Sigmoid colon (tissue), 7 donors: Measurements from ENCODE around the gene PELI1. TPM values are rescaled to one million over a fixed set of nuclear protein-coding genes. Genes with fewer than 3 reads are reported as not detected.

ENCODE experiments used
- DNase-seq: peaks from one replicate; pipeline ENCODE4 v3.0.0-alpha.2; 2019
- H3K27ac ChIP-seq, 4 donors: fragments of 200-600 bp; sonication (generic); one replicate each; pipeline ENCODE4 v1.5.1; 2016 to 2019; ENCODE audit warnings: mild to moderate bottlenecking in 1 of 4
- H3K27me3 ChIP-seq, 3 donors: fragments of 200-600 bp; sonication (generic); one replicate each; pipeline ENCODE4 v1.5.1; 2019; ENCODE audit warnings: mild to moderate bottlenecking in 1 of 3
- H3K36me3 ChIP-seq, 4 donors: fragments of 200-600 bp; sonication (generic); one replicate each; pipeline ENCODE4 v1.5.1; 2016 to 2019
- H3K4me1 ChIP-seq, 4 donors: fragments of 200-600 bp; sonication (generic); one replicate each; pipeline ENCODE4 v1.5.1; 2017 to 2019
- H3K4me3 ChIP-seq, 4 donors: fragments of 200-600 bp; sonication (generic); one replicate each; pipeline ENCODE4 v1.5.1; 2017 to 2019; ENCODE audit warnings: mild to moderate bottlenecking in 2 of 4, moderate library complexity in 1 of 4
- H3K9me3 ChIP-seq, 4 donors: fragments of 200-600 bp in 3 of 4; sonication (generic) in 3 of 4; one replicate each; pipeline versions ENCODE4 v1.5.1 to v1.6.1; 2013 to 2019
- CTCF ChIP-seq, 4 experiments: fragments of 450-650 bp in 3 of 4; fragments of 200-600 bp in 1 of 4; IDR thresholded peaks; one replicate each; pipeline ENCODE4 v1.5.1; 2016 to 2019; ENCODE audit warnings: antibody characterized with exemption in 4 of 4, mild to moderate bottlenecking in 3 of 4, moderate library complexity in 2 of 4
- EP300 ChIP-seq, 4 donors: sonication (generic); formaldehyde crosslinking; IDR thresholded peaks; one replicate each; pipeline ENCODE4 v1.6.1; 2017; ENCODE audit warnings: antibody characterized with exemption in 4 of 4
- POLR2A ChIP-seq, 2 donors: fragments of 450-650 bp; IDR thresholded peaks; one replicate each; pipeline ENCODE4 v1.6.1; 2016; ENCODE audit warnings: antibody characterized with exemption in 2 of 2, mild to moderate bottlenecking in 2 of 2, moderate library complexity in 2 of 2
- POLR2AphosphoS5 ChIP-seq, 4 donors: sonication (generic); formaldehyde crosslinking; IDR thresholded peaks; one replicate each; pipeline ENCODE4 v1.6.1; 2017; ENCODE audit warnings: antibody characterized with exemption in 4 of 4
- WGBS, 2 donors: extraction: QIAGEN DNeasy Blood & Tissue Kit; methylation state at CpG; one replicate each; pipeline ENCODE4 v1.1.7; 2013; 5-methylcytosine and 5-hydroxymethylcytosine counted together
- intact Hi-C: fragments of 100-400 bp; cut with DNase I; formaldehyde crosslinking; loops from one replicate; pipeline ENCODE4 v1.15.1; 2023
- polyA plus RNA-seq, 3 donors: library from polyadenylated mRNA; stranded (reverse); fragments of 200-250 nt; gene quantifications; one replicate each; pipeline ENCODE4 v1.2.3, GENCODE V29; 2013
- total RNA-seq, 4 donors: library from RNA; depleted of rRNA; stranded (reverse); fragments of >200 nt; gene quantifications; one replicate each; pipeline ENCODE4 v1.1.0, GENCODE V29; 2016
- donor health status: healthy with polysubstance abuse.
- donor health status: Bipolar disorder and iron deficiency.
- donor health status: healthy.

The PELI1 gene
- total and polyA plus RNA-seq, 7 donors = 18.6 to 30.8 (median 24.3) TPM

DNA sequence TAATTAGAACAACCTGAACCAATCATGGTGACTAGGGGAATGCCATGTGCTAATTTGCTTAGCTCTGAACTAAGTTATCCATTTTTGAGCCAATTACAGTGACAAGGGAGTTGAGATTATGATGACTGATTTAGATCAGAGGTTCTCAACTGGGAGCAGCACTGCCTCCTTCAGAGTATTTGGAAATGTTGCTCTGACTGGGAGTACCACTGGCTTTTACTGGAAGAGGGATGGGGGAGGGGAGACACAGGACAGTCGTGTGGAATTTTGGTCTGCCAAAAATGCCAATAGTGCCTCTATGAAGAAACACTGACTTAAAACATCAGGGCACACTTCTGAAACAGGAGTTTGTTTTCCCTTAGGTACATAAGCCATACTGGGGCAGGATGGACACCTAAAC is 76.9 kb downstream of the PELI1 start:
- intact Hi-C loops = no loop called here
- TF ChIP-seq POLR2A (IDR thresholded peaks at IDR 0.05) = no peak
- no peak for TF ChIP-seq POLR2AphosphoS5 (IDR thresholded peaks at IDR 0.05)
- no peak for TF ChIP-seq CTCF (IDR thresholded peaks at IDR 0.05)
- TF ChIP-seq EP300 (IDR thresholded peaks at IDR 0.05) = no peak
- no peak for DNase-seq
- H3K27me3 ChIP-seq = no peaks in the 10 kb centered on the region
- no peak overlapping the region for H3K4me3 ChIP-seq
- no peaks in the 10 kb centered on the region for H3K36me3 ChIP-seq
- no peak overlapping the region for H3K27ac ChIP-seq
- H3K9me3 ChIP-seq = no peaks in the 10 kb centered on the region
- WGBS, 2 donors = 59 to 64% methylated on average over 1 of the region's 1 CpG
- H3K4me1 ChIP-seq = peaks cover 0 to 15% (median 12%) of the 10 kb centered on the region in 4 donors

GRCh38 chr2:64065516-64065915 is 78.7 kb downstream of the PELI1 start:
- H3K4me1 ChIP-seq = peaks cover 0 to 15% (median 12%) of the 10 kb centered on the region in 4 donors
- DNase-seq = no peak
- intact Hi-C loops = no loop called here
- no peak overlapping the region for H3K4me3 ChIP-seq
- no peaks in the 10 kb centered on the region for H3K36me3 ChIP-seq
- H3K27me3 ChIP-seq = no peaks in the 10 kb centered on the region
- peak overlapping the region in 1 of 4 donors; percentile 53 for H3K27ac ChIP-seq
- WGBS, 2 donors = 45 to 75% methylated on average over 6 of the region's 6 CpGs
- no peaks in the 10 kb centered on the region for H3K9me3 ChIP-seq
- TF ChIP-seq EP300 (IDR thresholded peaks at IDR 0.05) (no peak), POLR2A (IDR thresholded peaks at IDR 0.05) (no peak), POLR2AphosphoS5 (IDR thresholded peaks at IDR 0.05) (no peak), CTCF (IDR thresholded peaks at IDR 0.05) (no peak)

DNA sequence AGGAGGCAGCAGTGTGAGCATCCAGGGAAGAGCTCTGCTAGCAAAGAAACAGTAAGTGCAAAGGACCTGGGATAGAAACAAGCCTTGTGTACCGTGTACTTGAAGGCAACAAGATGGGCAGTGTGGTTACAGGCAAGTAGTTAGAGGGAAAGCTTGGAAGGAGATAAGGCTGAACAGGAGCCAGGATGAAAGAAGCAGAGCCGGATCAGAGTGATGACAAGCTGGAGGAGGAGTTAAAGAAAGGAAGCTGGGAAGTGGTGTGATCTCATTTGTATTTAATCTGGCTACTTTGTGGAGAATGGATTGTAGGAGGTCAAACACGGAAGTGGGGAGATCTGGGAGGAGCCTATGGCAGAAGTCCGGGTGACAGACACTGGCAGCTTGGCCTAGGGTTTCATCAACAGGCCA is 80.3 kb downstream of the PELI1 start:
- intact Hi-C loops = no loop called here
- no peak for DNase-seq
- no peaks in the 10 kb centered on the region for H3K27me3 ChIP-seq
- H3K27ac ChIP-seq = peak overlapping the region; percentile 1 to 57 (median 54)
- TF ChIP-seq POLR2A (IDR thresholded peaks at IDR 0.05) (no peak), POLR2AphosphoS5 (IDR thresholded peaks at IDR 0.05) (no peak), EP300 (IDR thresholded peaks at IDR 0.05) (no peak), CTCF (IDR thresholded peaks at IDR 0.05) (no peak)
- H3K9me3 ChIP-seq = no peaks in the 10 kb centered on the region
- H3K4me1 ChIP-seq = peaks cover 0 to 15% (median 12%) of the 10 kb centered on the region in 4 donors
- H3K4me3 ChIP-seq = no peak overlapping the region
- 21 to 57% methylated on average over 4 of the region's 4 CpGs for WGBS, 2 donors
- no peaks in the 10 kb centered on the region for H3K36me3 ChIP-seq

GRCh38 chr2:64063454-64063853 is 80.8 kb downstream of the PELI1 start:
- Histone ChIP-seq H3K4me3 (no peak overlapping the region), H3K27ac (peak overlapping the region; percentile 1 to 57 (median 54)), H3K36me3 (no peaks in the 10 kb centered on the region), H3K9me3 (no peaks in the 10 kb centered on the region), H3K4me1 (peaks cover 0 to 15% (median 12%) of the 10 kb centered on the region in 4 donors), H3K27me3 (no peaks in the 10 kb centered on the region)
- TF ChIP-seq EP300 (IDR thresholded peaks at IDR 0.05) = no peak
- no peak for TF ChIP-seq POLR2A (IDR thresholded peaks at IDR 0.05)
- no peak for TF ChIP-seq CTCF (IDR thresholded peaks at IDR 0.05)
- no peak for TF ChIP-seq POLR2AphosphoS5 (IDR thresholded peaks at IDR 0.05)
- intact Hi-C loops = no loop called here
- no peak for DNase-seq
- WGBS, 2 donors = 52 to 74% methylated on average over 3 of the region's 3 CpGs

- Histone ChIP-seq H3K27ac (no peak overlapping the region), H3K4me1 (peaks cover 0 to 15% (median 12%) of the 10 kb centered on the region in 4 donors), H3K27me3 (no peaks in the 10 kb centered on the region), H3K36me3 (no peaks in the 10 kb centered on the region), H3K4me3 (no peak overlapping the region), H3K9me3 (no peaks in the 10 kb centered on the region)
- TF ChIP-seq POLR2A (IDR thresholded peaks at IDR 0.05) (no peak), EP300 (IDR thresholded peaks at IDR 0.05) (no peak), POLR2AphosphoS5 (IDR thresholded peaks at IDR 0.05) (no peak), CTCF (IDR thresholded peaks at IDR 0.05) (no peak)
- no peak for DNase-seq
- intact Hi-C loops = no loop called here
Observed at GRCh38 chr2:64062840-64063239, 81.4 kb downstream of the PELI1 start.
